ENCODE data around the gene CC2D1B.

The CC2D1B gene

DNA sequence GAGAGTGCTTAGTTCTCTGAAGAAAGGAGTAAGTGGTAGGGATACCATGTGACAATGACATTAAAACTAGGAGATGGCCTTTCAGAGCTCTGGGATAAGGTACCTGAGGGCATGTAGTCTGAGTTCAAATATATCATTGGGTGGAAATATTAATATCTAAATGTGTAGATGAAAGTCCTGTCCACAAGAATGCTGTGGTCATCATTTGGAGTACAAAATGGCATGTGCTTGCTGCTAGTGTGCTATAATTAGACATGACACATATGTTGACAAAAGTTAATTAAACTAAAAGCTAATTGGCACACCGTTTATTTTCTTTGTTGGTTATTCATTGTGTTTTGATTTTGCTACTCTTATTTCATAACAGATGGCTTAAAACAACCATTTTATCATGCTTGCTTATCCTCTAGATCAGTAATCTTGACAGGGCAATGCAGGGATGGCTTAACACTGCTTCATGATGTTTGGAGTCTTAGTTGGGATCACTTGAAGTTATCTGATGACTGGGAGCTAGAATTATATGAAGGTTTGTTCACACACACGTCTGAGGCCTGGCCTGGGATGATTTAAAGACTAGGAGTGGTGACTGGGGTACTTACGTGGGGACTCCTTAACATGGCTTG lies 31.0 kb downstream of the CC2D1B start:
- Histone ChIP-seq H3K36me3 (ENCODE audit: control insufficient read depth, insufficient read depth, low read length) (no peaks in the 10 kb centered on the region), H3K27me3 (ENCODE audit: control insufficient read depth, insufficient read depth, low read length) (no peaks in the 10 kb centered on the region), H3K9me3 (ENCODE audit: control insufficient read depth, insufficient read depth, low read length) (no peaks in the 10 kb centered on the region), H3K4me3 (ENCODE audit: low read depth, low read length) (no peak overlapping the region), H3K9ac (ENCODE audit: low read depth, low read length) (no peak overlapping the region), H3K4me1 (ENCODE audit: control insufficient read depth, insufficient read depth, low read length) (no peaks in the 10 kb centered on the region)

DNA sequence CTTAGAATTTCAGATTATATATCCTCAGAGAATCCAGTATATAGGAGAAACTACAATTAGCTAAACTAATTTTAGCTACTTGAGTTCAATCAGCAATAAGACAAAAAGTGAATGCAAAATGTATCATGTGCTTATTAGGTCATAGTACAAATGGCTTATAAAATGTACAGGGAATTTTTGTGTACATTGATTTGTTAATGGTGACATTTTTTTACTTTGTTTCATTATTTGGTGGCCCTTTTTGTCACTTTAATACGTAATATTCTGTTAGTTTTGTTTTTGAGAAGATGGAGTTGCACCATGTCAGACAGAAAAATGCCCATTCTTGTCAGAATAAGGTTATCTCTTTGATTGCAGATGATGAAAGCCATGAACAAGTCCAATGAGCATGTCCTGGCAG lies 33.6 kb downstream of the CC2D1B start:
- Histone ChIP-seq H3K36me3 (ENCODE audit: control insufficient read depth, insufficient read depth, low read length) (no peaks in the 10 kb centered on the region), H3K4me1 (ENCODE audit: control insufficient read depth, insufficient read depth, low read length) (no peaks in the 10 kb centered on the region), H3K4me3 (ENCODE audit: low read depth, low read length) (no peak overlapping the region), H3K27me3 (ENCODE audit: control insufficient read depth, insufficient read depth, low read length) (no peaks in the 10 kb centered on the region), H3K9ac (ENCODE audit: low read depth, low read length) (no peak overlapping the region), H3K9me3 (ENCODE audit: control insufficient read depth, insufficient read depth, low read length) (no peaks in the 10 kb centered on the region)

DNA sequence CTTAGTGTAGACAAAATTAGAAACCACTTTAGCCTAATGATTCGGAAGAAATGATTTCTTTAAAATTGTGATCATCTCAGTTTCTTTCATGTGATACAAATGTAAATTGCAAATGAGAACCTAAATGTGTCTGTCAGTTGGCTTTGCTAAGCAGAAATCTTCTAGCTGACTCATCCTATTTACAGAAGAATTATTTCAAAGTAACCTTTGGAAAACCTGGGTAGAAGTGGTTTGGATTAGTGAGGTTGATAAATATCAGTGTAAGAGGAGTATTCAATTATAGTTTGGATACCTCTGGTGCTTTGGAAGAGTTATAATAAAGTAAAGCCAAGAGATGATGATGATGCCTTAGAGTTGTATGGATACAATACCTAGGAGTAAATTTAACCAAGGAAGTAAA lies 37.4 kb downstream of the CC2D1B start:
- Histone ChIP-seq H3K9ac (ENCODE audit: low read depth, low read length) (no peak overlapping the region), H3K4me3 (ENCODE audit: low read depth, low read length) (no peak overlapping the region), H3K36me3 (ENCODE audit: control insufficient read depth, insufficient read depth, low read length) (no peaks in the 10 kb centered on the region), H3K9me3 (ENCODE audit: control insufficient read depth, insufficient read depth, low read length) (no peaks in the 10 kb centered on the region), H3K27me3 (ENCODE audit: control insufficient read depth, insufficient read depth, low read length) (no peaks in the 10 kb centered on the region), H3K4me1 (ENCODE audit: control insufficient read depth, insufficient read depth, low read length) (peaks cover 4% of the 10 kb centered on the region)

DNA sequence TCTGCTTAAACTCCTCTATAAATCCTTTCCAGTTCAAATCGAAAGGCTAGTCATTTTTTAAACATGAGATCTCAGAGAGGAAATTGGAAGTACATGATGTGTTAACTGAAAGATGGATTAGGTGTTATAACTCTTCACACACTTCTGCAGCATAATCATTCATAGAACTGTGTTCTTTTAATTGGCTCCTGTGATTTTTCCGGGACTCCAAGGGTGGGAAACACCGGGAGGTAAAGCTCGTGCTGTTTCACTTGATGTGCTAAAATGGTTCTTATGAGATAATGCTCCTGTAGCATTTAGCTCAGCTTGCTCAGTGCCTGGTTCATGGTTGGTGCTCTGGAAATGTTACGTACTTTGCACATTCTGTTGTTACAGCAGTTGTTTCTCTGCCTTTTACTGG lies 40.2 kb downstream of the CC2D1B start:
- H3K4me1 ChIP-seq (ENCODE audit: control insufficient read depth, insufficient read depth, low read length), result peaks cover 4% of the 10 kb centered on the region
- no peak overlapping the region for H3K9ac ChIP-seq (ENCODE audit: low read depth, low read length)
- no peaks in the 10 kb centered on the region for H3K36me3 ChIP-seq (ENCODE audit: control insufficient read depth, insufficient read depth, low read length)
- H3K27me3 ChIP-seq (ENCODE audit: control insufficient read depth, insufficient read depth, low read length), result no peaks in the 10 kb centered on the region
- no peak overlapping the region for H3K4me3 ChIP-seq (ENCODE audit: low read depth, low read length)
- H3K9me3 ChIP-seq (ENCODE audit: control insufficient read depth, insufficient read depth, low read length), result no peaks in the 10 kb centered on the region

DNA sequence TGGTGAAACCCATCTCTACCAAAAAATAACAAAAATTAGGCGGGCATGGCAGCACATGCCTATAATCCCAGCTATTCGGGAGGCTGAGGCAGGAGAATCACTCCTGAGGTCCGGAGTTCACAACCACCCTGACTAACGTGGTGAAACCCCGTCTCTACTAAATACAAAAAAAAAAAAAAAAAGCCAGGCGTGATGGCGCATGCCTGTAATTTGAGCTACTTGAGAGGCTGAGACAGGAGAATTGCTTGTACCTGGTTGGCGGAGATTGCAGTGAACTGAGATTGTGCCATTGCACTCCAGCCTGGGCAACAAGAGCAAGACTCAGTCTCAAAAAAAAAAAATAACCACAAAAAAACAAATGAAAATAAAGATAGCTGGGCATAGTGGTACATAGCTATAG lies 42.3 kb downstream of the CC2D1B start:
- H3K36me3 ChIP-seq (ENCODE audit: control insufficient read depth, insufficient read depth, low read length), result no peaks in the 10 kb centered on the region
- no peaks in the 10 kb centered on the region for H3K27me3 ChIP-seq (ENCODE audit: control insufficient read depth, insufficient read depth, low read length)
- peaks cover 4% of the 10 kb centered on the region for H3K4me1 ChIP-seq (ENCODE audit: control insufficient read depth, insufficient read depth, low read length)
- H3K9ac ChIP-seq (ENCODE audit: low read depth, low read length), result no peak overlapping the region
- H3K4me3 ChIP-seq (ENCODE audit: low read depth, low read length), result no peak overlapping the region
- no peaks in the 10 kb centered on the region for H3K9me3 ChIP-seq (ENCODE audit: control insufficient read depth, insufficient read depth, low read length)

DNA sequence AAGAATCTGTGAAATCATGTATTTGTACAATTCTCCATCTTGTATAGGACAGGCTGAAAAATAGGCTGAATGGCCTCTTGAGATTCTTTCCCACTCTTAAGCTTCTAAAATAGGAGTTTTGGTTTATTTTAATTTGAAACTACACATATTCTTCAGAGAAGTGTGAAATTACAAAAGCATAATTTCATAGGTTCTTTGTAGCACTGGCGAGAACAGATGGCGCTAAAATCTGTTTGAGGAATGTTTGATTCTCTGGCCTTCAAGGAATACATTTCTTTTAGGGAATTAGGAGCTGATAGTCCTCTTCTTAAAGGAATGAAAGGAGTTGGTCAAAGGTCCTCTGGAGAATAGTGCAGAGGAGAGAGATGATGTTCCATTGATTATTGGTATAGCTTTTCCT lies 44.9 kb downstream of the CC2D1B start:
- no peak overlapping the region for H3K4me3 ChIP-seq (ENCODE audit: low read depth, low read length)

DNA sequence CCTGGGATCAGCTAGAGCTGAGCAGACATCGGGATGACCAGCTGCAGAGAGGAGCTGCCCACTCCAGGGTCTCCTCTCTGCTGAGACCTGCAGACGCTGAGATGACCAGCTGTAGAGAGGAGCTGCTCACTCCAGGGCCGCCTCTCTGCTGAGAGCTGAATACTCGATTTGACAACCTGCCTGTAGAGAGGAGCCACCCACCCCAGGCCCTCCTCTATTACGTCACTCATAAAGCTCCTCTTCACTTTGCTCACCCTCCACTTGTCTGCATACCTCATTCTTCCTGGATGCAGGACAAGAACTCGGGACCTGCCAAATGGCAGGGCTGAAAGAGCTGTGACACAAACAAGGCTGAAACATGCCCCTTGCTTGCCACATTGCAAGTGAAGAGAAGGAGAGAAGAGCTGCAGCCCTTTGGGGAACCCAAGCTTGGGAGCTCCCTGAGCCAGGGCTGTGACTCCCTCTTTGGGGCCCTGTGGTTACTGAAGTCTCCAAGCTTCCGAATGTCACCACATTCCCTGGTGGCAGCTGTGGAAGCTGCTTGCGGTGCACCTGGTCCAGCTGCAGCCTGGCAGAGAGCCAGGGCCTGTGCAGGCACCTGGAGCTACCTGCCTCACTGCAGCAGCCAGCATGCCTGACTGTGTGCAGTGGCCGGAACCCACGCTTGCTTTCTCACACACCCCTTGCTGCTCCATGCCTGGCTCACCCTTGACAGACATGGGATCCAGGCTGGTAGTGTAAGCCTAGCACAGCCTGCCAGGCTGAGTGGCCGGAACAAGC lies 59.6 kb downstream of the CC2D1B start:
- Histone ChIP-seq H3K27me3 (ENCODE audit: control insufficient read depth, insufficient read depth, low read length) (no peaks in the 10 kb centered on the region), H3K4me1 (ENCODE audit: control insufficient read depth, insufficient read depth, low read length) (no peaks in the 10 kb centered on the region)

More for the DNA sequence above, 44.9 kb downstream of the CC2D1B start:
- Histone ChIP-seq H3K9me3 (ENCODE audit: control insufficient read depth, insufficient read depth, low read length) (no peaks in the 10 kb centered on the region), H3K27me3 (ENCODE audit: control insufficient read depth, insufficient read depth, low read length) (no peaks in the 10 kb centered on the region), H3K36me3 (ENCODE audit: control insufficient read depth, insufficient read depth, low read length) (no peaks in the 10 kb centered on the region), H3K9ac (ENCODE audit: low read depth, low read length) (no peak overlapping the region), H3K4me1 (ENCODE audit: control insufficient read depth, insufficient read depth, low read length) (peaks cover 4% of the 10 kb centered on the region)

DNA sequence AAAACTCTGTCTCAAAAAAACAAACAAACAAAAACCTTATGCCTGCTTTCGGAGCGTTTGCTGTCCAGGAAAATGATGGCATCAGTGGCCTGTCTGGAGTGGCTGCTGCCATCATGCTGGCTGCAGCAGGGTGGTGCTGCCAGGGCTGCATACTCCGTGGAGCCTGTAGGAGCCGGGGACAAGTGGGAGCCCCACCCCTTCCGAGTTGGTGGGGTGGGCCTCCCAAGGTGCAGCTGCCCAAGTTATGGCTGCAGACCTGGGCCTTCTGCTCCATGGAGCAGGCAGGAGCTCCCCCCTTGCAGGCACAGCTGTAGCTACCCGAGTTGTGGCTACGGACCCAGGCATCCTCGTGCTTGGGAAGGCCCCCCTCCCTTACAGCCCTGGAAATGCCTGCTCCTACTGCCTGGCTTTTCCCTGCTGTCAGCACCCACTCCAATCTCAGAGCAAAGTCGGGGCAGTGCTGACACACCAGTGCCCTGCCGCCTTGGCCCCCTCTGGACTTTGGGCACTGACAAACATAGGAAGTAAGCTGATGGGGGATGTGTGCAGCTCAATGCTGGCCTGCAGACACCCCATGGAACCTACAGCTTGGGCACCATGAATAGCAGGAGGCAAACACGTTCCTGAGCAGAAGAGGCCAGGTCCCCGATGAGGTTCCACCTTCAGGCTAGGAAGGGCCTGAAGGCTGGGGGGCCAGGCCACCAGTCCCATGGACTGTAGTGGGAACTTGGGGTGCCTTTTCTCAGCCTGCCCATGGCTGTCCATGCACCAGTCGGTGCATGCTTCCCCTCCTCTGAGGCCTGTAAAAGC lies 60.4 kb downstream of the CC2D1B start:
- Histone ChIP-seq H3K27me3 (ENCODE audit: control insufficient read depth, insufficient read depth, low read length) (no peaks in the 10 kb centered on the region), H3K36me3 (ENCODE audit: control insufficient read depth, insufficient read depth, low read length) (peaks cover 5% of the 10 kb centered on the region), H3K9me3 (ENCODE audit: control insufficient read depth, insufficient read depth, low read length) (no peaks in the 10 kb centered on the region), H3K4me1 (ENCODE audit: control insufficient read depth, insufficient read depth, low read length) (no peaks in the 10 kb centered on the region), H3K4me3 (ENCODE audit: low read depth, low read length) (no peak overlapping the region), H3K9ac (ENCODE audit: low read depth, low read length) (no peak overlapping the region)

More for the DNA sequence above, 59.6 kb downstream of the CC2D1B start:
- Histone ChIP-seq H3K36me3 (ENCODE audit: control insufficient read depth, insufficient read depth, low read length) (peaks cover 5% of the 10 kb centered on the region), H3K9me3 (ENCODE audit: control insufficient read depth, insufficient read depth, low read length) (no peaks in the 10 kb centered on the region), H3K4me3 (ENCODE audit: low read depth, low read length) (no peak overlapping the region), H3K9ac (ENCODE audit: low read depth, low read length) (no peak overlapping the region)
